A673 (cell line): ENCODE measurements around the gene P2RX1. TPM values are rescaled to one million over a fixed set of nuclear protein-coding genes. Genes with fewer than 3 reads are reported as not detected.

Experiments used
- BruUV-seq: library from RNA; stranded (reverse); fragments of 400-500 nt; replicated peaks from 2 replicates; lab custom pipeline; 2021; lab: Mats Ljungman, UMichigan
- CTCF ChIA-PET: fragments of 300-600 bp; sonication (Branson Sonifier 250); formaldehyde crosslinking; loops from one replicate; lab custom pipeline; 2022; ENCODE audit warnings: antibody characterized with exemption; lab: Charles Lee
- POLR2A ChIA-PET: fragments of 300-600 bp; sonication (Branson Sonifier 250); formaldehyde crosslinking; loops from one replicate; lab custom pipeline; 2022; ENCODE audit warnings: antibody characterized with exemption; ENCODE audit not compliant: low non-redundant PET; lab: Charles Lee
- DNase-seq: peaks from one replicate; pipeline ENCODE4 v3.0.0-alpha.2; 2015; ENCODE audit warnings: low spot score
- H3K27ac ChIP-seq: fragments of 200-600 bp; sonication (generic); 2 replicates; pipeline ENCODE4 v1.5.1; 2016; ENCODE audit warnings: mixed run types, low read depth, mild to moderate bottlenecking, mixed read lengths, antibody characterized with exemption, low read length; ENCODE audit not compliant: poor library complexity, severe bottlenecking
- H3K27me3 ChIP-seq: fragments of 200-600 bp; sonication (generic); replicated peaks from 2 replicates; pipeline ENCODE4 v1.6.1; 2017; ENCODE audit warnings: mixed run types, low read depth, mild to moderate bottlenecking, mixed read lengths, antibody characterized with exemption, low read length; ENCODE audit not compliant: insufficient read depth, poor library complexity
- H3K36me3 ChIP-seq: fragments of 200-600 bp; sonication (generic); 2 replicates; pipeline ENCODE4 v1.6.1; 2016; ENCODE audit warnings: mixed run types, mild to moderate bottlenecking, mixed read lengths, antibody characterized with exemption, low read length; ENCODE audit not compliant: insufficient read depth, poor library complexity, severe bottlenecking
- H3K4me1 ChIP-seq: fragments of 200-600 bp; sonication (generic); 2 replicates; pipeline ENCODE4 v1.6.1; 2017; ENCODE audit warnings: mixed run types, mild to moderate bottlenecking, mixed read lengths, antibody characterized with exemption, low read length; ENCODE audit not compliant: insufficient read depth, poor library complexity, severe bottlenecking
- H3K4me3 ChIP-seq: fragments of 200-600 bp; sonication (generic); 2 replicates; pipeline ENCODE4 v1.5.1; 2016; ENCODE audit warnings: low read depth, mixed run types, mild to moderate bottlenecking, mixed read lengths, low read length; ENCODE audit not compliant: poor library complexity, severe bottlenecking
- H3K9me3 ChIP-seq: fragments of 200-600 bp; sonication (generic); 2 replicates; pipeline ENCODE4 v1.6.1; 2016; ENCODE audit warnings: mixed run types, low read depth, mild to moderate bottlenecking, mixed read lengths, antibody characterized with exemption, low read length; ENCODE audit not compliant: poor library complexity, severe bottlenecking
- CTCF ChIP-seq: fragments of 300-800, 200-600 bp; sonication (generic); conservative IDR thresholded peaks from 2 replicates; pipeline ENCODE4 v1.5.1; 2017; ENCODE audit warnings: low read depth, mild to moderate bottlenecking, antibody characterized with exemption, low read length, moderate library complexity, mixed read lengths
- EZH2 ChIP-seq: fragments of 200-600 bp; sonication (generic); IDR thresholded peaks from 2 replicates; pipeline ENCODE4 v1.6.1; 2017; ENCODE audit warnings: borderline replicate concordance, low read depth, mild to moderate bottlenecking, mixed read lengths, antibody characterized with exemption, low read length; ENCODE audit not compliant: poor library complexity, severe bottlenecking
- intact Hi-C: fragments of 100-400 bp; cut with micrococcal nuclease; formaldehyde crosslinking; loops from one replicate; pipeline ENCODE4 v1.10.0; 2022; ENCODE audit not compliant: unreplicated experiment
- total RNA-seq: library from RNA; stranded (reverse); gene quantifications from 2 replicates; pipeline ENCODE4 v1.2.3, GENCODE V29; 2021

P2RX1 gene
- total RNA-seq, 1 experiment from 2014 or later: 0.24 TPM

DNA sequence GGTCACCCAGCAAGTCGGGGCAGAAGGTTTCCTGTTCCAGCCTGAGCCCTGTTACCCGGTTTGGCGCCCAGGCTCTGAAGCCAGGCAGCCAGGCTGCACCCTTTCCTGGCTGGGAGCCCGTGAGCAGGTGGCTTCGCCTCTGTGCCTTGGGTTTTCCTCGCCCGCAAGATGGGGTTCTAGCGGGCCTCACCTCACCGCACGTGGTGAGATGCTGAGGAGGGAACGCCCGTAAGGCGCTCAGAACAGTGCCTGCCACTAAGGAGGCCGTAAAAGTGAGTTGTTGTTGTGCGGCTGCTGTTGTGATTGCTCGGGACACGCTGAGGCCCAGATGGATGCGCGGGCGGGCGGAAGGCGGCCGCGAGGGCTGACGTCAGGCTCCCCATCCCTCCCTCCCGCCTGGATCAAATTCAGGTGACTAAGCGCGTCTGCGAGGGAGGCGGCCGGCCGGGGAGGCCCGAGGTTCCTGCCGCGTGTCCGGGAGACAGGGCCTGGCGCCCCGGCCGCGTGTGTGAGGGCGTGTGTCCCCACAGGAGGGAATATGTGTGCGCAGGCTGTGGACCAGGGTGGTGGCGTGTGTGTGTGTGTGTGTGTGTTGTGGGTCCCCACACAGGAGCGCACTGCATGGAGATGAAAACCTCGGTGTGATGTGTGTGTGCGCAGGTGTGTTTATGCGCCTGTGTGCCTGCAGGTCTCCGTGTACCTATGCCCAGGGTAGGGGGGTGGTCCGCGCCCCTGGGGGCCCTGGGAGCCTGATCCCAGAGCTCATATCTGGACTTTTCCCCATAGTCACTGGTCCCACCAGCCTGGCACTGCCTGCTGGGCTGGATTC lies 27.7 kb downstream of the P2RX1 start:
- Histone ChIP-seq H3K27ac (peak overlapping the region; percentile 67), H3K27me3 (no peaks in the 10 kb centered on the region), H3K36me3 (peaks cover 8% of the 10 kb centered on the region), H3K4me3 (no peak overlapping the region), H3K4me1 (peaks cover 52% of the 10 kb centered on the region), H3K9me3 (no peaks in the 10 kb centered on the region)
- CTCF ChIA-PET: no interaction called here
- TSS peak; percentile 91 for BruUV-seq
- TF ChIP-seq EZH2 (no peak), CTCF (no peak)
- peak; percentile 83 for DNase-seq
- POLR2A ChIA-PET: no interaction called here
- intact Hi-C loops: no loop called here

DNA sequence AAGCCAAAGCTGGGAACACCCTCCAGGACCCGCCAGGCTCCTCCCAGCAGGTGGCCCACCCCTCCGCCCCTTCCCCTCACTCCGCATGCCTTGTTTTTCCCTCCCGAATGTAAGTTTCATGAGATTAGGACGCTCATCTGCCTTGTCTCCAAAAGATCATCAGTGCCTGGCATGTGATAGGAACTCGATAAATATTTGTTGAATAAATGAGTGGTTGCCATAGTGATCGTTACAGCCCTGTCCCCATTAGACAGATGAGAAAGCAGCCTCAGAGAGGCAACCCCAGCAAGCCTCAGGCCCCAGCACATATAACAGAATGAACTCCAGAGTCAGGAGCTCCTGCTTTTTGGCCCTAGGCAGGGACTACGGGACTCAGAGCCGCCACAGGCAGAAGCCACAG lies 28.5 kb downstream of the P2RX1 start:
- CTCF ChIA-PET: no interaction called here
- no peak overlapping the region for H3K4me3 ChIP-seq
- BruUV-seq: no TSS peak
- peaks cover 8% of the 10 kb centered on the region for H3K36me3 ChIP-seq
- intact Hi-C loops: no loop called here
- TF ChIP-seq CTCF (no peak), EZH2 (no peak)
- H3K9me3 ChIP-seq: no peaks in the 10 kb centered on the region
- POLR2A ChIA-PET: no interaction called here
- no peaks in the 10 kb centered on the region for H3K27me3 ChIP-seq
- H3K27ac ChIP-seq: peak overlapping the region; percentile 67
- H3K4me1 ChIP-seq: peaks cover 52% of the 10 kb centered on the region
- DNase-seq: no peak

- CTCF ChIA-PET: no interaction called here
Observed at GRCh38 chr17:3887394-3887793, 28.9 kb downstream of the P2RX1 start.

More at GRCh38 chr17:3887394-3887793, 28.9 kb downstream of the P2RX1 start:
- Histone ChIP-seq H3K4me1 (peaks cover 52% of the 10 kb centered on the region), H3K27me3 (no peaks in the 10 kb centered on the region), H3K27ac (peak overlapping the region; percentile 16), H3K36me3 (peaks cover 8% of the 10 kb centered on the region), H3K4me3 (no peak overlapping the region), H3K9me3 (no peaks in the 10 kb centered on the region)
- DNase-seq: no peak
- POLR2A ChIA-PET: no interaction called here
- intact Hi-C loops: no loop called here
- TF ChIP-seq CTCF: no peak
- TF ChIP-seq EZH2: no peak
- BruUV-seq: no TSS peak
